Liver (tissue), 3 donors: ENCODE measurements around the gene INHBB.

Source experiments
- CTCF ChIP-seq: fragments of 150-350 bp; IDR thresholded peaks from 2 replicates; pipeline ENCODE4 v1.5.1; 2017; ENCODE audit warnings: improper control_type of control experiment, low read depth, low read length; ENCODE audit not compliant: missing input control
- EGR1 ChIP-seq, 2 donors: IDR thresholded peaks; 2 replicates each; pipeline ENCODE4 v1.6.1; 2016 to 2018; ENCODE audit warnings: antibody characterized with exemption in 2 of 2, low read depth in 2 of 2
- GABPA ChIP-seq, 2 donors: IDR thresholded peaks in 1 of 2; conservative IDR thresholded peaks in 1 of 2; 2 replicates each; pipeline ENCODE4 v1.6.1; 2016; ENCODE audit warnings: antibody characterized with exemption in 2 of 2, mild to moderate bottlenecking in 1 of 2, moderate library complexity in 1 of 2
- YY1 ChIP-seq: IDR thresholded peaks from 2 replicates; pipeline ENCODE4 v1.6.1; 2016; ENCODE audit warnings: antibody characterized with exemption, mild to moderate bottlenecking
- donor health status: healthy.
- donor health status: healthy.

- TF ChIP-seq EGR1 (IDR thresholded peaks at IDR 0.05; ENCODE audit: low read depth in 2 of 2) (no peak), GABPA (IDR thresholded peaks at IDR 0.05 in 1 of 2, conservative IDR thresholded peaks at IDR 0.05 in 1 of 2) (no peak), YY1 (no peak), CTCF (no peak)
Measured at GRCh38 chr2:120394764-120395163, 48.8 kb downstream of the INHBB start.
